MM.1S (cell line): ENCODE data around the gene CCDC63.

Experiments used
- EZH2phosphoT487 ChIP-seq: fragments of 300-600 bp; sonication (generic); IDR thresholded peaks from 2 replicates; pipeline ENCODE4 v1.6.1; 2018; ENCODE audit warnings: antibody characterized with exemption, low read length
- TF ChIP-seq, protein P1 (sequence below): fragments of 300-600 bp; sonication (generic); IDR thresholded peaks from 2 replicates; pipeline ENCODE4 v1.5.1; 2016; ENCODE audit warnings: antibody characterized with exemption, low read length, mixed read lengths

DNA sequence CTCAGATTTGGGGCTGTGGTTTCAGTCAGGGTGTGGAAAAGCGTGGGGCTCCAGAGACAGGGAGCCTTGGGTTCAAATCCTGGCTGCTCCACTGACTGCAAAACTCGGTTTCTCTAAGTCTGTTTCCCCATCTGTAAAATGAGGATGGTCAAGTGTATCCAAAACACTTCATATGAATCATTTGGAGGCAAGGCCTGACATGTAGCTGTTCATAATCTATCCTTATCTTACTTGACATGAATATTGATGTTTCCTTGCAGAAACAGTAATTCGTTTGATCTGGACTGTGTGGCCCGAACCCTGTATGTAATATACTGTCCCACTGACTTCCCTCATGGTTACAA, 1.5 kb upstream of the CCDC63 start:
- TF ChIP-seq, protein P1, sequence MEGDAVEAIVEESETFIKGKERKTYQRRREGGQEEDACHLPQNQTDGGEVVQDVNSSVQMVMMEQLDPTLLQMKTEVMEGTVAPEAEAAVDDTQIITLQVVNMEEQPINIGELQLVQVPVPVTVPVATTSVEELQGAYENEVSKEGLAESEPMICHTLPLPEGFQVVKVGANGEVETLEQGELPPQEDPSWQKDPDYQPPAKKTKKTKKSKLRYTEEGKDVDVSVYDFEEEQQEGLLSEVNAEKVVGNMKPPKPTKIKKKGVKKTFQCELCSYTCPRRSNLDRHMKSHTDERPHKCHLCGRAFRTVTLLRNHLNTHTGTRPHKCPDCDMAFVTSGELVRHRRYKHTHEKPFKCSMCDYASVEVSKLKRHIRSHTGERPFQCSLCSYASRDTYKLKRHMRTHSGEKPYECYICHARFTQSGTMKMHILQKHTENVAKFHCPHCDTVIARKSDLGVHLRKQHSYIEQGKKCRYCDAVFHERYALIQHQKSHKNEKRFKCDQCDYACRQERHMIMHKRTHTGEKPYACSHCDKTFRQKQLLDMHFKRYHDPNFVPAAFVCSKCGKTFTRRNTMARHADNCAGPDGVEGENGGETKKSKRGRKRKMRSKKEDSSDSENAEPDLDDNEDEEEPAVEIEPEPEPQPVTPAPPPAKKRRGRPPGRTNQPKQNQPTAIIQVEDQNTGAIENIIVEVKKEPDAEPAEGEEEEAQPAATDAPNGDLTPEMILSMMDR: no peak
- no peak for TF ChIP-seq EZH2phosphoT487
